ENCODE data around the gene PIK3R1.

The PIK3R1 gene

DNA sequence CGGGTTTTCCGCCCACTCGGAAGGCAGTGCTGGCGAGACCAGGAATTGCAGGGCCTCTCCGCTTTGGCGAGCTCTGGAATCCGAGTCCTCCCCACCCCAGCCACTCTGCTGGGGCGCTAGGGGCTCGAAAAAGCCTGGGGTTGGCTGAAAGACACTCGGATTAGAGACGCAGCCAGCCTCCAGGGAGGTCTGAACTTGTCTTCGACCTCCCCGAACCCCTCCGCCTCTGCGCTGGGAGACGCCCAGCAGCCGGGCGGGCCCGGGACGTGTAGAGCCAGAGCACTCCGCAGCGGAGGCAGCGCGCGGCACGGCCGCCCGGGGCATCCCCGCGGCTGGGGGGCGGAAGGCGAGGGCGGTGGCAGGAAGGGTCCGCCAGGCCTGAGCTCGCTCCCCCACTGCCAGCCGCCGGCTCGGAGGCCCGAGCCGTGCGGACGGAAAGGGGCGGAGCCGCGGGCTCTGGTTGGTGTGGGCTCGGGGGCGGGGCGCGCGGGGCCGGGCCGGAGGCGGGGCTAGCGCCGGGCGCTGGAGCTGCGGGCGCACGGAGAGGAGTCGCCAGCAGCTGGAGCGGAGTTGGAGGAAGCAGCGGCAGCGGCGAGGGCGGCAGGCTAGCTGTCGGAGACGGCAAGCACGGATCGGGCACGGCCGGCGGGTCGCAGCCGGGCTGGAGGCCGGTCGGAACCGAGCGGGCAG is at the start of gene PIK3R1:
Gene PIK3R1, plus strand, starts transcription at position 549 of the 690 bp plus-strand sequence. CDS start 10,920 bp downstream, outside the sequence.
- DNase-seq (ENCODE audit: low read depth) = peak; percentile 96

- DNase-seq (ENCODE audit: low read depth) = no peak
Measured at GRCh38 chr5:68167195-68167651, 48.3 kb upstream of the PIK3R1 start.

DNA sequence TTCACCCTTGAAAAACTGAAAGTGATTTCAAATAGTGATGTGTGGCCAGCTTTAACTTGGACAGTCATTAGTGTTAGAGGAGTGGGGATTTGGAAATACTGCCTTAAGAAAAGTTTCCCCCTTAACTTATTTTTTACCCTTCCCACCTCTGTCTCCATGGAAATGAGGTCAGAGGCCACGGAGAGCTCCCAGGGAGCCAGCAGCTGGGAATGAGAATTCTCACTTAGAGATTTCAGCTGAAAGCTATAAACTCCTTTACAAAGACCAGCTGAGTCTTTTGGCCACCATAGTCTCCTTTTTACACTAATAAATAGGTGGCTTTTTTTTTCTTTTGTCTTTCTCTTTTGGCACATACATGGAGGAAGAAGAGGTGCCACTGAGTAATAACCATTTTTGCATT is 45.7 kb upstream of the PIK3R1 start:
- DNase-seq (ENCODE audit: low read depth) = no peak

- DNase-seq (ENCODE audit: low read depth) = peak; percentile 35
Measured at GRCh38 chr5:68170826-68171558, 44.6 kb upstream of the PIK3R1 start.

DNA sequence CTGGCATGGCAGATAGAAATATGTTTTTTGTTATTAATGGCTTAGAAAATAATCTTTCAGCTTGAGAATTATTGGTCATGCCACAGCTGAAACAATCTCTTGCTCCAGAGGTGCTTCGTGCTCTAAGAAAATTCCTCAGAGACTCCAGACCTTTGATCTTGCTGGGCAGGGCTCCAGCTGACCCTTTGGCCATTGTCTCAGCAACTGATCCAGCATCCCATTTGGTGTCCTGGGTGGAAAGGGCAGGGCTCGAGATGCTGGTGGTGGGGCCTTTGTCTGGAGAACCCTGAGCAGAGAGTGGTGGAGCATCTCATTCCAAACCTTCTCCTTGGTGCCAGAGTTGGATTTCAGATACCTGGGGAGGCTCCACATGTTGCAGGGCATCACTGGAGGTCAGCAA is 43.2 kb upstream of the PIK3R1 start:
- no peak for DNase-seq (ENCODE audit: low read depth)

GRCh38 chr5:68173007-68173406 is 42.5 kb upstream of the PIK3R1 start:
- no peak for DNase-seq (ENCODE audit: low read depth)

GRCh38 chr5:68176253-68176652 is 39.3 kb upstream of the PIK3R1 start:
- no peak for DNase-seq (ENCODE audit: low read depth)

DNA sequence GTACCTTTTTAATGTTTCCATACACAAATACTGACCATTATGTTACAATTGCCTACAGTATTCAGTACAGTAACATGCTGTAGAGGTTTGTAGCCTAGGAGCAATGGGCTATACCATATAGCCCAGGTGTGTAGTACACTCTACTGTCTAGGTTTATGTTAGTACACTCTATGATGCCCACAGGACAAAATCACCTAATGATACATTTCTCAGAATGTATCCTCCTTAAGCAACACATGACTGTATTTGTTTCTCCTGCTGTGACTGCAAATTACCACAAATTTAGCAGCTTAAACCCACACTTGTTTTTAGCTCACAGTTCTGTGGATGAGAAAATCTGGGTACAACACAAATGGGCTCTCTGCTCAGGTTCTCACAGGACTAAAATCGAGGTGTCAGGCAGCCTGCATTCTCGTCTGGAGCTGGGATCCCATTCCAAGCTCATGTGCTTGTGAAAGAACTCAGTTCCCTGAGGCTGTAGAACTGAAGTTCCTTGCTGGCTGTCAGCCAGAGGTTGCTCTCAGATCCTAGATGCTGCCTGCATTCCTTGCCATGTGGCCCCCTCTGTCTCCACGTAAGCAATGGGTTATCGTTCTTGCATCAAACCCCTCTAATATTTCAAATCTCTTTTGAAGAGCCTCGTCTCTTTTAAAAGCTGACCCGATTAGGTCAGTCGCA is 38.6 kb upstream of the PIK3R1 start:
- DNase-seq (ENCODE audit: low read depth) = peak; percentile 30

DNA sequence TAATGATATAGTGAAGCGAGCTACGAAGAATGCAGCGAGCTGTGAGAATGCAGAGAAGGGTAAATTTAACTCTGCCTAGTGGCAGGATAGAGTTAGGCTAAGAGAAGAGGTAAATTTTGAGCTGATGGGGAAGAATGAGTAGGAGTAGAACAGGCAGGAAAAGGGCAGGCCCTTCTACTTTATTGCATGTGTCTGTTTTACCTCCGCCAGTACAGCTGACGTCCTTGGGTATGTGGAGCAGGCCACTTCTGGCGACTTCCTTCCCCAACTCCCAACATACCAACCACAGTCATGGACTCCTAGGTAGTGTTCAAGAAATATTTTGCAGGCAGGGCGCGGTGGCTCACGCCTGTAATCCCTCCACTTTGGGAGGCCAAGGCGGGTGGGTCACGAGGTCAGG is 37.9 kb upstream of the PIK3R1 start:
- no peak for DNase-seq (ENCODE audit: low read depth)

GRCh38 chr5:68178579-68178978 is 37.0 kb upstream of the PIK3R1 start:
- peak; percentile 49 for DNase-seq (ENCODE audit: low read depth)

DNA sequence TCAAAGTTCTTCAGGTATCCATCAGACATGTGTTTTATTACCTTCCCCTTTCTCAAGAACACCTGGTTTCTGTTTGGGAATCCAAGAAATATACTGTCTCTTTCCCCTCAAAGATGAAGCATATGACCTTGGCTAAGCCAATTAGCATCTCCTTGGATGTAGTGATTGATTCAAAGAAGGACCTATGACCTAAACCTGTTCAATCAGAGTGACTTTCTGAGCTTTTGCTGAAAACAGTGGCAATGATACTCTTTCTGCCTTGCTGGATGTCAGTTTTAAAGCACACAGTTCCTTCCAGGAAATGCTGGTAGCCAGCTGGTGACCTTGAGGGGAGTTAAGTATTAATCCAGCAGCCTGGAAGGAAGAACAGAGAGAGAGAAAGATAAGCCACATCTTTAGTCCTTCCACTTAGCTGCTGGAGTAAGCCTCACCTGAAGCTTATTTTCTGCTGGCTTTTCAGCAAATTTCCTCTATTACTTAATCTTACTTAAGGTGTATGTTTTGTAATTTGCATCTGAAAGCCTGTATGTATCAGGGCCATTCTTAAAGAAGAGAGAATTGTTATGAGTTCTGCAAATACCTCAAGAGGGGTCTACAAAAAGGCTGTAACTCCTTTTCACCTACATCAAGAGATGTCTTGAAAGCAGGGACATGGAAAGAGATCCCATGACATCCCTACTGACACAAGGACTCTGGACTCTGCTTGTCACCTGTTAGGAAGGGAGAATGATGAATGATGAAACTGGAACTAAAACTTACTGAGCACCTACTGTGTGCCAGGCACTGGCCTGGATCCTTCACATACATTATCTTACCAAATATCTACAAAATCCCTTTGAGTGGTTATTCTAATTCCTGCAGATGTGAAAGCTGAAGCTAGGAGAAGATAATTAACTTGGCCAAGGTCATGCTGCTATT is 35.2 kb upstream of the PIK3R1 start:
- DNase-seq (ENCODE audit: low read depth) = no peak

- no peak for DNase-seq (ENCODE audit: low read depth)
Measured at GRCh38 chr5:68181039-68181599, 34.4 kb upstream of the PIK3R1 start.

DNA sequence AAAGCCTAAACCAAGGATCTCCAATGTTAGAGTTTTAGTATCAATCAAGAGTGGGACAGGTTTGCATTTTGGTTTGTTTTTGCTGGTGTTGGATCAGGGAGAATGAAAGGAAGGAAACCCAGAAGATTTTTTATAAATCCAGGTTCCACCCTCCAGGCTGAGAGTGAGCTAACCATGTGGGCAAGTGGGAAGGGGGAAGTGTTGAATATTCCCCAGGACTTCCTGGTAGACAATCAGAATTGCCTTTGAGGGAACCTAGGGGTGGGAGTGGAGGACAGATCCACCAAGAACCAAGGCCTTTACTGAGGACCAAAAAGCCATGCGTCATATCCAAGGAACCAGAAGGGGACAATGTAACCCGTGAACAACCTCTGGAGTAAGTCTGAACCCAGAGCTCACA is 33.5 kb upstream of the PIK3R1 start:
- no peak for DNase-seq (ENCODE audit: low read depth)

DNA sequence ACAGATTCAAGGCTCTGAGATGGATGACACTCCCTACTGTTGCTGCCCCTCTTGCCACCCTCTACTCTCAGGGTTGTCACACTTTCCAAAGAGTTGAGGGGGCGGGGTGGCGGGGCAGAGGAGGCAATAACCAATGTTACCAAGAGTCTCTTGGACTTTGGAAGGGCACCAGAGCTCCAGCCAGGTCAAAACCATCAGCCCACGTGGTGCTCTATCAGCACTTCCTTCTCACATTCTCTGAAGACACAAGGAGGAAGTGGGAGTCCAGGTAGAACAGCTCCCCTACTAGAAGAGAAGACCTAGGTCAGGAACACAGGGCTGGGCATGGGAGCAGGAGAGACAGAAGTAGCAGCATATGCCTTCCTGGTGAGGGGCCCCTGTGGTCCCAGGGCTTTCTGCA is 33.0 kb upstream of the PIK3R1 start:
- DNase-seq (ENCODE audit: low read depth) = no peak

DNA sequence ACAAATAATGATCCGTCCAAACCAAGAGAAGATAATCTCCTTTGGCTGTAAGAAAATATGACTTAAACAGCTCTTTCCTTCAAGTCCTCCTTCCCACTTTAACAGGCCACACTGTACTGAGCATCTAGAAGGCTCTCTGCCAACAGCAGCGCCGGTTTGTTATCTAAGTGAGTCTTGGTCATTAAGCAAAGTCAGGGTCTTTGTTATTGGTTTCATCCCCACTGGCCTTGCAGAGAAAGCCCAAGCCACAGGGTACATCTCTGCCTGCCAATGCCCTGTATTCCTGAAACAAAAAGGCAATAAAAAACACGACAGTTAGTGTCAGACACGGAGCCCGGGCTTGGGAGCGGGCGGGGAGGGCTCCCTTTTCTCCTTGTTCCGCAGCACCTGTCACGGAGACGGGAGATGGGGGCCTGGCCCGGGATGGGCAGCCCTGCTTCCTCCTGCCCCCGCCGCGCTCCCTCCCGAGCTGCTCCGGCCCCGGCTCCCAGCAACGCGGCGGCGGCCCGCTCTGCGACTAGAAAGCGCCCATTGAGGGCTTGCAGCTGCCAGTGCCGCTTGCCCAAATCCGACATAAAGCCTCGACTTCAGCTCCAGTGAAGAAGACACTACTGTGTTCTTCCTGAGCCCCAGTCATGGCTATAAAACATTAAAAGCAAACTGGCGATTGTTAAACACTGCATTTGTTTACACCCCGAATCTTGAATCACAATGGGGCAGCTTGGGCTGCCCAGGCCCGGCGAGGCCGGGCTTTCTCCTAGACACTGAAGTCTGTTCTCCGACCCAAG is 28.1 kb upstream of the PIK3R1 start:
- no peak for DNase-seq (ENCODE audit: low read depth)

GRCh38 chr5:68189171-68189570 is 26.4 kb upstream of the PIK3R1 start:
- no peak for DNase-seq (ENCODE audit: low read depth)

GRCh38 chr5:68189613-68190012 is 25.9 kb upstream of the PIK3R1 start:
- no peak for DNase-seq (ENCODE audit: low read depth)

- no peak for DNase-seq (ENCODE audit: low read depth)
Measured at GRCh38 chr5:68190619-68191018, 24.9 kb upstream of the PIK3R1 start.

GRCh38 chr5:68191083-68191791 is 24.3 kb upstream of the PIK3R1 start:
- no peak for DNase-seq (ENCODE audit: low read depth)

DNA sequence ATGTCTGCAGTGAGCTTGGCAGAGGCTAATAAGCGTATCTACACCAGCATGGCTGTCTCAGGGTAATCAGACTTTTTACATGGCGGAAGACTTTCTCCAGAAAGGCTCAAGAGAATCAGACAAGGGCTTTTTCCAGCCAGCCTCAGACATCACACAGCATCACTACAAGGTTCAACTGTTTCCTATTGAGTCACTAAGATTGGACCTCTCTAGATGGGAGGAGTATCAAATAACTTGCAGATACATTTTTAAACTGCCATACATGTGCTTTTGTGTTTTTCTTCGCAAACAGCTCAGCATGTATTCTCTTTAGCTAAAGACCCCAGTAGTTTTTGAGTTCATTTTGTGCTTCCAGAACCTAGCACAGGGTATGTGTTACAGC is 22.9 kb upstream of the PIK3R1 start:
- DNase-seq (ENCODE audit: low read depth) = no peak
